ENCODE data around the gene TNPO2. TPM values are rescaled to one million over a fixed set of nuclear protein-coding genes. Genes with fewer than 3 reads are reported as not detected.

Gene TNPO2
- total and polyA plus RNA-seq, 2 of the 13 experiments (the other 11 are each of a cell fraction or from before 2014, with no cell fraction given): 31.7 to 61.0 TPM

DNA sequence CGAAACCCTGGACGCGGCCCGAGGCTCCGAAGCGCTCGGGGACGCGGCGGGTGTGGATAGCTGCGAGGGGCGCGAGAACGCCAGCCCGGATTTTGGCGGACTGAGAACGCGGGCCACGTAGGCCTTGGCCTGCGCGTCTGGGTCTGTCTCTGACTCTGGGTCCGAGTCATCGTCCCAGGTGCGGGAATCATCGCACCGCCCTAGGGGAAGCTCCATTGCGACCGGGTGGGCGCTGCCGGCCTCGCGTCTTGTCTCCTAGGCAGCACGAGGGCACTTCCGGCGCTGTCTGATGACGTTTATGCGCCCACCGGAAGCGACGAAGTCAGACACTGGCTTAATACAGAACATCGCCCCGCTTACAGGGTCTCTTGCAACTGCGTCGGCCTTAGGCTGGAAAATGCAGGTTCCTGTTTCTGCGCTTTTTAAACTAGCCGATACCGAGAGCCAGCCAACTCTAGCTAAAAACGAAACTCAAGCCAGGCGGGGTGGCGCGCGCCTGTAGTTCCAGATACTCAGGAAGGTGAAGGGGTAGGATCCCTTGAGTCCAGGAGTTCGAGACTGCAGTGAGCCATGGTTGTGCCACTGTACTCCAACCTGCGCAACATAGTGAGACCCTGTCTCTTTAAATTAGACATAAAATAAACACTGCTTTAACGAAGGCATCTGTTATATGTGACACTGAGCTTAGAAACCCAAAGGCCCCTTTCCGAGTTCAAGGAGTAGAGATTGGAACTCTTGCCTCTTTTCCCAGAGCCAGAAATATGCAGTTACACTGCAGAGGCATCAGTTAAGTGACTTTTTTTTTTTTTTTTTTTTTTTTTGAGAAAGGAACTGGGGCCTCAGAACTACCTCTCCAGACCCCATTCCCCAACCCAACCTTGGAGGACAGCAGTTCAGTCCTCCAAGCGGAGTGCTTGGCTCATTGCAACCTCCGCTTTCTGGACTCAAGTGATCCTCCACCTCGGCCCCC is 27.1 kb downstream of the TNPO2 start, which contains the start of gene FBXW9 (continued):
- TF ChIP-seq, protein P1, sequence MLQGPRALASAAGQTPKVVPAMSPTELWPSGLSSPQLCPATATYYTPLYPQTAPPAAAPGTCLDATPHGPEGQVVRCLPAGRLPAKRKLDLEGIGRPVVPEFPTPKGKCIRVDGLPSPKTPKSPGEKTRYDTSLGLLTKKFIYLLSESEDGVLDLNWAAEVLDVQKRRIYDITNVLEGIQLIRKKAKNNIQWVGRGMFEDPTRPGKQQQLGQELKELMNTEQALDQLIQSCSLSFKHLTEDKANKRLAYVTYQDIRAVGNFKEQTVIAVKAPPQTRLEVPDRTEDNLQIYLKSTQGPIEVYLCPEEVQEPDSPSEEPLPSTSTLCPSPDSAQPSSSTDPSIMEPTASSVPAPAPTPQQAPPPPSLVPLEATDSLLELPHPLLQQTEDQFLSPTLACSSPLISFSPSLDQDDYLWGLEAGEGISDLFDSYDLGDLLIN (CRISPR knock-in tag; IDR thresholded peaks at IDR 0.05; ENCODE audit: borderline replicate concordance): no peak
- TF ChIP-seq MIXL1 (CRISPR knock-in tag; IDR thresholded peaks at IDR 0.05) (peak; percentile 73), KLF16 (CRISPR knock-in tag; IDR thresholded peaks at IDR 0.05) (peak in 1 of 2 experiments; percentile 80; a peak in 1 of 4 replicates), ZNF674 (CRISPR knock-in tag; IDR thresholded peaks at IDR 0.05; ENCODE audit: low read depth) (no peak), U2AF1 (optimal IDR thresholded peaks at IDR 0.05; ENCODE audit: low read depth, low read length) (peak; percentile 38), ZNF782 (CRISPR knock-in tag; IDR thresholded peaks at IDR 0.05; ENCODE audit: borderline replicate concordance) (peak; percentile 84; the same call in 1 of the 2 replicates), EP300 (IDR thresholded peaks at IDR 0.05; ENCODE audit: low read depth in 2 of 2, low read length in 2 of 2) (no peak), EP300 (CRISPR knock-in tag; IDR thresholded peaks at IDR 0.05; ENCODE audit: borderline replicate concordance) (no peak), GABPB1 (CRISPR knock-in tag; IDR thresholded peaks at IDR 0.05) (peak; percentile 100), ZNF749 (CRISPR knock-in tag; IDR thresholded peaks at IDR 0.05; ENCODE audit: borderline replicate concordance) (no peak), TRIM24 (CRISPR knock-in tag; IDR thresholded peaks at IDR 0.05) (no peak), SMC3 (IDR thresholded peaks at IDR 0.05; ENCODE audit: low read length) (no peak), MTF2 (CRISPR knock-in tag; IDR thresholded peaks at IDR 0.05; ENCODE audit: borderline replicate concordance) (no peak), STAG1 (CRISPR knock-in tag; IDR thresholded peaks at IDR 0.05) (no peak), ZNF879 (CRISPR knock-in tag; IDR thresholded peaks at IDR 0.05) (no peak), NCOA1 (CRISPR knock-in tag; IDR thresholded peaks at IDR 0.05) (no peak), ATF7-NPFF (CRISPR knock-in tag; IDR thresholded peaks at IDR 0.05; ENCODE audit: low read depth) (no peak)
- TF ChIP-seq, protein P2, sequence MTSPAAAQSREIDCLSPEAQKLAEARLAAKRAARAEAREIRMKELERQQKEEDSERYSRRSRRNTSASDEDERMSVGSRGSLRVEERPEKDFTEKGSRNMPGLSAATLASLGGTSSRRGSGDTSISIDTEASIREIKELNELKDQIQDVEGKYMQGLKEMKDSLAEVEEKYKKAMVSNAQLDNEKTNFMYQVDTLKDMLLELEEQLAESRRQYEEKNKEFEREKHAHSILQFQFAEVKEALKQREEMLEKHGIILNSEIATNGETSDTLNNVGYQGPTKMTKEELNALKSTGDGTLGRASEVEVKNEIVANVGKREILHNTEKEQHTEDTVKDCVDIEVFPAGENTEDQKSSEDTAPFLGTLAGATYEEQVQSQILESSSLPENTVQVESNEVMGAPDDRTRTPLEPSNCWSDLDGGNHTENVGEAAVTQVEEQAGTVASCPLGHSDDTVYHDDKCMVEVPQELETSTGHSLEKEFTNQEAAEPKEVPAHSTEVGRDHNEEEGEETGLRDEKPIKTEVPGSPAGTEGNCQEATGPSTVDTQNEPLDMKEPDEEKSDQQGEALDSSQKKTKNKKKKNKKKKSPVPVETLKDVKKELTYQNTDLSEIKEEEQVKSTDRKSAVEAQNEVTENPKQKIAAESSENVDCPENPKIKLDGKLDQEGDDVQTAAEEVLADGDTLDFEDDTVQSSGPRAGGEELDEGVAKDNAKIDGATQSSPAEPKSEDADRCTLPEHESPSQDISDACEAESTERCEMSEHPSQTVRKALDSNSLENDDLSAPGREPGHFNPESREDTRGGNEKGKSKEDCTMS (CRISPR knock-in tag; conservative IDR thresholded peaks at IDR 0.05): no peak
- TF ChIP-seq, protein P3, sequence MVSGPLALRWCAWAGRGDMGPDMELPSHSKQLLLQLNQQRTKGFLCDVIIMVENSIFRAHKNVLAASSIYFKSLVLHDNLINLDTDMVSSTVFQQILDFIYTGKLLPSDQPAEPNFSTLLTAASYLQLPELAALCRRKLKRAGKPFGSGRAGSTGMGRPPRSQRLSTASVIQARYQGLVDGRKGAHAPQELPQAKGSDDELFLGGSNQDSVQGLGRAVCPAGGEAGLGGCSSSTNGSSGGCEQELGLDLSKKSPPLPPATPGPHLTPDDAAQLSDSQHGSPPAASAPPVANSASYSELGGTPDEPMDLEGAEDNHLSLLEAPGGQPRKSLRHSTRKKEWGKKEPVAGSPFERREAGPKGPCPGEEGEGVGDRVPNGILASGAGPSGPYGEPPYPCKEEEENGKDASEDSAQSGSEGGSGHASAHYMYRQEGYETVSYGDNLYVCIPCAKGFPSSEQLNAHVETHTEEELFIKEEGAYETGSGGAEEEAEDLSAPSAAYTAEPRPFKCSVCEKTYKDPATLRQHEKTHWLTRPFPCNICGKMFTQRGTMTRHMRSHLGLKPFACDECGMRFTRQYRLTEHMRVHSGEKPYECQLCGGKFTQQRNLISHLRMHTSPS (CRISPR knock-in tag; IDR thresholded peaks at IDR 0.05; ENCODE audit: low read depth): peak; percentile 41; the same call in 1 of the 2 replicates
- TF ChIP-seq, protein P4, sequence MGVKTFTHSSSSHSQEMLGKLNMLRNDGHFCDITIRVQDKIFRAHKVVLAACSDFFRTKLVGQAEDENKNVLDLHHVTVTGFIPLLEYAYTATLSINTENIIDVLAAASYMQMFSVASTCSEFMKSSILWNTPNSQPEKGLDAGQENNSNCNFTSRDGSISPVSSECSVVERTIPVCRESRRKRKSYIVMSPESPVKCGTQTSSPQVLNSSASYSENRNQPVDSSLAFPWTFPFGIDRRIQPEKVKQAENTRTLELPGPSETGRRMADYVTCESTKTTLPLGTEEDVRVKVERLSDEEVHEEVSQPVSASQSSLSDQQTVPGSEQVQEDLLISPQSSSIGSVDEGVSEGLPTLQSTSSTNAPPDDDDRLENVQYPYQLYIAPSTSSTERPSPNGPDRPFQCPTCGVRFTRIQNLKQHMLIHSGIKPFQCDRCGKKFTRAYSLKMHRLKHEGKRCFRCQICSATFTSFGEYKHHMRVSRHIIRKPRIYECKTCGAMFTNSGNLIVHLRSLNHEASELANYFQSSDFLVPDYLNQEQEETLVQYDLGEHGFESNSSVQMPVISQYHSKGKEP (CRISPR knock-in tag; IDR thresholded peaks at IDR 0.05): no peak
